Neural cell (in vitro differentiated cells): ENCODE measurements around the gene PBX1. TPM values are rescaled to one million over a fixed set of nuclear protein-coding genes. Genes with fewer than 3 reads are reported as not detected.

ENCODE experiments used
- H2AFZ ChIP-seq: fragments of 200-600, 300-800 bp; sonication (generic), shearing (Covaris generic); 2 replicates; pipeline ENCODE4 v1.6.0; 2014; ENCODE audit warnings: low read depth, mild to moderate bottlenecking, antibody characterized with exemption, low read length, moderate library complexity
- H3F3A ChIP-seq: fragments of 200-600 bp; shearing (Covaris generic); 2 replicates; pipeline ENCODE4 v1.6.1; 2016; ENCODE audit warnings: mild to moderate bottlenecking, moderate library complexity, mixed read lengths, antibody characterized with exemption, low read length; ENCODE audit not compliant: insufficient read depth, poor library complexity, severe bottlenecking
- H3K27ac ChIP-seq: fragments of 200-600, 300-800 bp; sonication (generic), shearing (Covaris generic); 2 replicates; pipeline ENCODE4 v1.5.1; 2014; ENCODE audit warnings: mild to moderate bottlenecking, low read length, moderate library complexity
- H3K27me3 ChIP-seq: fragments of 300-800, 200-600 bp; sonication (generic), shearing (Covaris generic); 2 replicates; pipeline ENCODE4 v1.6.0; 2014; ENCODE audit warnings: mild to moderate bottlenecking, low read depth, low read length, moderate library complexity; ENCODE audit not compliant: insufficient read depth
- H3K36me3 ChIP-seq: fragments of 300-800, 200-600 bp; sonication (generic), shearing (Covaris generic); 2 replicates; pipeline ENCODE4 v1.5.1; 2014; ENCODE audit warnings: mild to moderate bottlenecking, antibody characterized with exemption, low read length, moderate library complexity; ENCODE audit not compliant: insufficient read depth
- H3K4me2 ChIP-seq: fragments of 300-800, 200-600 bp; sonication (generic), shearing (Covaris generic); 2 replicates; pipeline ENCODE4 v1.6.0; 2014; ENCODE audit warnings: mild to moderate bottlenecking, low read length
- H3K4me3 ChIP-seq: fragments of 300-800, 200-600 bp; sonication (generic), shearing (Covaris generic); 2 replicates; pipeline ENCODE4 v1.5.1; 2014; ENCODE audit warnings: mild to moderate bottlenecking, low read length, moderate library complexity
- H3K79me2 ChIP-seq: fragments of 200-600 bp; shearing (Covaris generic); replicated peaks from 2 replicates; pipeline ENCODE4 v1.6.0; 2014; ENCODE audit warnings: mild to moderate bottlenecking, low read length, moderate library complexity; ENCODE audit not compliant: insufficient read depth
- H3K9ac ChIP-seq: fragments of 300-800, 200-600 bp; sonication (generic), shearing (Covaris generic); 2 replicates; pipeline ENCODE4 v1.6.1; 2016; ENCODE audit warnings: mild to moderate bottlenecking, low read length, mixed read lengths
- H3K9me2 ChIP-seq: fragments of 200-600 bp; shearing (Covaris generic); 2 replicates; pipeline ENCODE4 v1.6.1; 2016; ENCODE audit warnings: mild to moderate bottlenecking, low read length, mixed read lengths; ENCODE audit not compliant: insufficient read depth
- H3K9me3 ChIP-seq: fragments of 200-600, 300-800 bp; sonication (generic), shearing (Covaris generic); 2 replicates; pipeline ENCODE4 v1.6.1; 2016; ENCODE audit warnings: mild to moderate bottlenecking, mixed run types, low read length, moderate library complexity, mixed read lengths
- H4K20me1 ChIP-seq: fragments of 200-600 bp; shearing (Covaris generic); 2 replicates; pipeline ENCODE4 v1.6.1; 2016; ENCODE audit warnings: mild to moderate bottlenecking, mixed run types; ENCODE audit not compliant: insufficient read depth
- RAD21 ChIP-seq: fragments of 450-650 bp; conservative IDR thresholded peaks from 2 replicates; pipeline ENCODE4 v1.6.1; 2014; ENCODE audit warnings: antibody characterized with exemption, mild to moderate bottlenecking, moderate library complexity
- TAF1 ChIP-seq: IDR thresholded peaks from 2 replicates; pipeline ENCODE4 v1.6.1; 2012; ENCODE audit warnings: low read depth
- polyA plus RNA-seq: library from polyadenylated mRNA; depleted of rRNA; stranded (reverse); fragments of >200 nt; gene quantifications from 2 replicates; pipeline ENCODE4 v1.2.3, GENCODE V29; 2014
- small RNA-seq, 3 experiments: library from RNA; depleted of rRNA; stranded (forward); fragments of <200 nt; gene quantifications; one replicate each; pipeline ENCODE3, GENCODE V24; 2012
- TF ChIP-seq, protein P1 (sequence below): fragments of 450-650 bp; IDR thresholded peaks from 2 replicates; pipeline ENCODE4 v1.5.1; 2014; ENCODE audit warnings: antibody characterized with exemption, mild to moderate bottlenecking, moderate library complexity; ENCODE audit not compliant: poor library complexity, severe bottlenecking

PBX1 gene
- polyA plus RNA-seq, 1 donor from 2014 or later = 42.4 TPM

GRCh38 chr1:164895026-164895912 is 336.3 kb downstream of the PBX1 start:
- H2AFZ ChIP-seq = no peak overlapping the region
- no peaks in the 10 kb centered on the region for H3K27me3 ChIP-seq
- H3K4me2 ChIP-seq = no peak overlapping the region
- no peaks in the 10 kb centered on the region for H3K36me3 ChIP-seq
- H3K9me3 ChIP-seq = no peaks in the 10 kb centered on the region
- no peak overlapping the region for H3K9ac ChIP-seq
- H3K79me2 ChIP-seq = no peaks in the 10 kb centered on the region
- no peak overlapping the region for H3K4me3 ChIP-seq
- H4K20me1 ChIP-seq = no peaks in the 10 kb centered on the region
- H3K9me2 ChIP-seq = no peaks in the 10 kb centered on the region
- TF ChIP-seq, protein P1, sequence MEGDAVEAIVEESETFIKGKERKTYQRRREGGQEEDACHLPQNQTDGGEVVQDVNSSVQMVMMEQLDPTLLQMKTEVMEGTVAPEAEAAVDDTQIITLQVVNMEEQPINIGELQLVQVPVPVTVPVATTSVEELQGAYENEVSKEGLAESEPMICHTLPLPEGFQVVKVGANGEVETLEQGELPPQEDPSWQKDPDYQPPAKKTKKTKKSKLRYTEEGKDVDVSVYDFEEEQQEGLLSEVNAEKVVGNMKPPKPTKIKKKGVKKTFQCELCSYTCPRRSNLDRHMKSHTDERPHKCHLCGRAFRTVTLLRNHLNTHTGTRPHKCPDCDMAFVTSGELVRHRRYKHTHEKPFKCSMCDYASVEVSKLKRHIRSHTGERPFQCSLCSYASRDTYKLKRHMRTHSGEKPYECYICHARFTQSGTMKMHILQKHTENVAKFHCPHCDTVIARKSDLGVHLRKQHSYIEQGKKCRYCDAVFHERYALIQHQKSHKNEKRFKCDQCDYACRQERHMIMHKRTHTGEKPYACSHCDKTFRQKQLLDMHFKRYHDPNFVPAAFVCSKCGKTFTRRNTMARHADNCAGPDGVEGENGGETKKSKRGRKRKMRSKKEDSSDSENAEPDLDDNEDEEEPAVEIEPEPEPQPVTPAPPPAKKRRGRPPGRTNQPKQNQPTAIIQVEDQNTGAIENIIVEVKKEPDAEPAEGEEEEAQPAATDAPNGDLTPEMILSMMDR = no peak
- TF ChIP-seq TAF1 = no peak
- H3F3A ChIP-seq = no peaks in the 10 kb centered on the region
- H3K27ac ChIP-seq = no peak overlapping the region

GRCh38 chr1:164901031-164901430 is 342.0 kb downstream of the PBX1 start:
- Histone ChIP-seq H3F3A (no peaks in the 10 kb centered on the region), H3K9me2 (no peaks in the 10 kb centered on the region), H3K4me3 (no peak overlapping the region), H3K9me3 (no peaks in the 10 kb centered on the region), H3K36me3 (no peaks in the 10 kb centered on the region), H3K79me2 (no peaks in the 10 kb centered on the region), H3K27ac (no peak overlapping the region), H3K4me2 (no peak overlapping the region), H2AFZ (no peak overlapping the region), H4K20me1 (no peaks in the 10 kb centered on the region), H3K27me3 (no peaks in the 10 kb centered on the region), H3K9ac (no peak overlapping the region)
- no peak for TF ChIP-seq RAD21

Small RNA genes within 50 kb of the gene (small RNA-seq; reads per million reads assigned to genes)
- gene RF00017 (0 reads per million in 3 experiments), gene RF00019 (0 to 1.2 (median 0) reads per million in 3 experiments), gene RNU6-171P (0 reads per million in 3 experiments)
